ENCODE data around the gene NAV3. TPM values are rescaled to one million over a fixed set of nuclear protein-coding genes. Genes with fewer than 3 reads are reported as not detected.

NAV3 gene
- polyA plus RNA-seq, 2 donors = 0.19 to 0.41 TPM

- Histone ChIP-seq H3K36me3 (ENCODE audit: control insufficient read depth in 2 of 2, insufficient read depth in 2 of 2, low read length in 1 of 2) (no peaks in the 10 kb centered on the region), H3K4me1 (ENCODE audit: control insufficient read depth in 2 of 2, insufficient read depth in 2 of 2, low read length in 1 of 2) (no peaks in the 10 kb centered on the region), H3K9me3 (ENCODE audit: control insufficient read depth in 2 of 2, insufficient read depth in 1 of 2, low read depth in 1 of 2, low read length in 1 of 2) (peaks cover 0 to 4% of the 10 kb centered on the region in 2 donors), H3K27me3 (ENCODE audit: control insufficient read depth in 1 of 2, insufficient read depth in 2 of 2, low read length in 2 of 2) (no peaks in the 10 kb centered on the region), H3K27ac (ENCODE audit: low read depth in 2 of 2, low read length in 1 of 2) (no peak overlapping the region), H3K4me3 (ENCODE audit: low read depth in 1 of 2, low read length in 2 of 2) (no peak overlapping the region)
- 57% methylated on average over 3 of the region's 3 CpGs for WGBS, 2 donors
Observed at GRCh38 chr12:77837876-77838291, 7.2 kb downstream of the NAV3 start.

DNA sequence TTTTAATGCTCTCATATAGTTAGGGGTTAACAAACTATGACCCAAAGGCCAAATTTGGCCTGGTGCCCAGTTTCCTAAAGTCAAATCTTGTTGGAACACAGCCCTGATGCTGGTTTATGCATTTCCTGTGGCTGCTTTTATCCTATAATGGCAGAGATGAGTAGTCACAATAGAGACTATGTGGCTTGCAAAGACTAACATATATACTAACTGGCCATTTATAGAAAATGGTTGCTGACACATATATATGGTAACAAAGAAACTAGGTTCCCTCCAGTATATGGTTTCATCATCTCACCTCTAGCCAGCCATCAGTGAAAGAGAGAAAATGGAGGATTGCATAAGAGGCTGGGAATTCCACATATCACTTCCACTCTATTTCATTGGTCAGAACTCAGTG lies 10.8 kb downstream of the NAV3 start:
- no peaks in the 10 kb centered on the region for H3K27me3 ChIP-seq (ENCODE audit: control insufficient read depth in 1 of 2, insufficient read depth in 2 of 2, low read length in 2 of 2)
- H3K36me3 ChIP-seq (ENCODE audit: control insufficient read depth in 2 of 2, insufficient read depth in 2 of 2, low read length in 1 of 2) = no peaks in the 10 kb centered on the region
- H3K27ac ChIP-seq (ENCODE audit: low read depth in 2 of 2, low read length in 1 of 2) = no peak overlapping the region
- H3K4me3 ChIP-seq (ENCODE audit: low read depth in 1 of 2, low read length in 2 of 2) = no peak overlapping the region
- H3K9me3 ChIP-seq (ENCODE audit: control insufficient read depth in 2 of 2, insufficient read depth in 1 of 2, low read depth in 1 of 2, low read length in 1 of 2) = no peaks in the 10 kb centered on the region
- H3K4me1 ChIP-seq (ENCODE audit: control insufficient read depth in 2 of 2, insufficient read depth in 2 of 2, low read length in 1 of 2) = no peaks in the 10 kb centered on the region

DNA sequence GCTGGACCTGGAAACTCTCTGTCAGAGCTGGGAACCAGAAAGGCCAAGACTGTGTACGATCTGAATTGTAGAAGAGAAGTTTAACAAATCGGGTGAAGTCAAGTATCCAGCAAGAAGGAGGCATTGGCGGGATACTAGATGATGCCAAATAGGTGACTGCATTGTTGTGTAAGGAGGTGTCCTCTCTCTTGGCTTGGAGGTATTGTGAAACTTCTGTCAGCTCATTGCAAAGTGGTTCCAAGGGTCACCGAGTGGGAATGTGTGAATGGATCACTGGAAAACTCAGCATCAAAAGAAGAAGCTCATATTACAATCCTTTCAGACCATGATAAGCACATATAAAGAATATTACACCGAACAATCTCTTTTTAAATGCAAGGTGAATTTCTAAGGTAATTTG lies 11.7 kb downstream of the NAV3 start:
- Histone ChIP-seq H3K36me3 (ENCODE audit: control insufficient read depth in 2 of 2, insufficient read depth in 2 of 2, low read length in 1 of 2) (no peaks in the 10 kb centered on the region), H3K4me3 (ENCODE audit: low read depth in 1 of 2, low read length in 2 of 2) (no peak overlapping the region), H3K27ac (ENCODE audit: low read depth in 2 of 2, low read length in 1 of 2) (no peak overlapping the region), H3K4me1 (ENCODE audit: control insufficient read depth in 2 of 2, insufficient read depth in 2 of 2, low read length in 1 of 2) (no peaks in the 10 kb centered on the region), H3K9me3 (ENCODE audit: control insufficient read depth in 2 of 2, insufficient read depth in 1 of 2, low read depth in 1 of 2, low read length in 1 of 2) (no peaks in the 10 kb centered on the region), H3K27me3 (ENCODE audit: control insufficient read depth in 1 of 2, insufficient read depth in 2 of 2, low read length in 2 of 2) (no peaks in the 10 kb centered on the region)
- WGBS, 2 donors = 79 to 81% methylated on average over 5 of the region's 5 CpGs

- Histone ChIP-seq H3K27me3 (ENCODE audit: control insufficient read depth in 1 of 2, insufficient read depth in 2 of 2, low read length in 2 of 2) (no peaks in the 10 kb centered on the region), H3K36me3 (ENCODE audit: control insufficient read depth in 2 of 2, insufficient read depth in 2 of 2, low read length in 1 of 2) (no peaks in the 10 kb centered on the region), H3K4me1 (ENCODE audit: control insufficient read depth in 2 of 2, insufficient read depth in 2 of 2, low read length in 1 of 2) (no peaks in the 10 kb centered on the region), H3K9me3 (ENCODE audit: control insufficient read depth in 2 of 2, insufficient read depth in 1 of 2, low read depth in 1 of 2, low read length in 1 of 2) (no peaks in the 10 kb centered on the region), H3K4me3 (ENCODE audit: low read depth in 1 of 2, low read length in 2 of 2) (no peak overlapping the region), H3K27ac (ENCODE audit: low read depth in 2 of 2, low read length in 1 of 2) (no peak overlapping the region)
- WGBS, 2 donors = 66 to 73% methylated on average over 4 of the region's 4 CpGs
Observed at GRCh38 chr12:77845831-77846230, 15.1 kb downstream of the NAV3 start.

DNA sequence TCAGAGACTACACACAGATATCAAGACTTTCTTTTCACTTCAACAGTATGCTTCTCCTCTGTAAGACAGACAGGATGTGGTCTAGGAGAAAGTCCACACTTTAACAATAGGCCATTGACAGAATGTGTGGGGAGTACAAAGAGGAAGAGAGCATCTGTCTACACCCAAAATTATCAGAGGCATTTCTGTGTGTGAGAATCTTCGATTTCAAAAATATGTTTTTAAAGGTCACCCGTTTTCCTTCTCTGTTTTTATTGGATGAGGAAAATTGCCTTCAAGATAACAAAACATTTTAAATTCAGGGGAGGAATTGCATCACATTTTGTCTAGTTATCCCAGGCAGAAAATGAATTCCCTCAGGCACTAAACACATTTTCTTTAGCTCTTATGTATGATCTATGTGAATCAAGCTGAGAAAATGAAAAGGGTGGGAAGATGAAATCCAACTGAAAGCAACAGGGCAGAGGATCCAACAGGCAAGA lies 16.4 kb downstream of the NAV3 start:
- Histone ChIP-seq H3K36me3 (ENCODE audit: control insufficient read depth in 2 of 2, insufficient read depth in 2 of 2, low read length in 1 of 2) (no peaks in the 10 kb centered on the region), H3K4me3 (ENCODE audit: low read depth in 1 of 2, low read length in 2 of 2) (no peak overlapping the region), H3K9me3 (ENCODE audit: control insufficient read depth in 2 of 2, insufficient read depth in 1 of 2, low read depth in 1 of 2, low read length in 1 of 2) (no peaks in the 10 kb centered on the region), H3K4me1 (ENCODE audit: control insufficient read depth in 2 of 2, insufficient read depth in 2 of 2, low read length in 1 of 2) (no peaks in the 10 kb centered on the region), H3K27ac (ENCODE audit: low read depth in 2 of 2, low read length in 1 of 2) (no peak overlapping the region), H3K27me3 (ENCODE audit: control insufficient read depth in 1 of 2, insufficient read depth in 2 of 2, low read length in 2 of 2) (no peaks in the 10 kb centered on the region)
- 49 to 54% methylated on average over 2 of the region's 2 CpGs for WGBS, 2 donors

- Histone ChIP-seq H3K27me3 (ENCODE audit: control insufficient read depth in 1 of 2, insufficient read depth in 2 of 2, low read length in 2 of 2) (no peaks in the 10 kb centered on the region), H3K4me3 (ENCODE audit: low read depth in 1 of 2, low read length in 2 of 2) (no peak overlapping the region), H3K9me3 (ENCODE audit: control insufficient read depth in 2 of 2, insufficient read depth in 1 of 2, low read depth in 1 of 2, low read length in 1 of 2) (no peaks in the 10 kb centered on the region), H3K36me3 (ENCODE audit: control insufficient read depth in 2 of 2, insufficient read depth in 2 of 2, low read length in 1 of 2) (no peaks in the 10 kb centered on the region), H3K27ac (ENCODE audit: low read depth in 2 of 2, low read length in 1 of 2) (peak overlapping the region in 1 of 2 donors; percentile 30), H3K4me1 (ENCODE audit: control insufficient read depth in 2 of 2, insufficient read depth in 2 of 2, low read length in 1 of 2) (no peaks in the 10 kb centered on the region)
- 16 to 20% methylated on average over 3 of the region's 3 CpGs for WGBS, 2 donors
Observed at GRCh38 chr12:77847680-77848431, 17.2 kb downstream of the NAV3 start.

GRCh38 chr12:77850129-77850528 lies 19.4 kb downstream of the NAV3 start:
- no peaks in the 10 kb centered on the region for H3K4me1 ChIP-seq (ENCODE audit: control insufficient read depth in 2 of 2, insufficient read depth in 2 of 2, low read length in 1 of 2)
- H3K27me3 ChIP-seq (ENCODE audit: control insufficient read depth in 1 of 2, insufficient read depth in 2 of 2, low read length in 2 of 2) = no peaks in the 10 kb centered on the region
- H3K4me3 ChIP-seq (ENCODE audit: low read depth in 1 of 2, low read length in 2 of 2) = no peak overlapping the region
- H3K27ac ChIP-seq (ENCODE audit: low read depth in 2 of 2, low read length in 1 of 2) = no peak overlapping the region
- H3K36me3 ChIP-seq (ENCODE audit: control insufficient read depth in 2 of 2, insufficient read depth in 2 of 2, low read length in 1 of 2) = no peaks in the 10 kb centered on the region
- 60 to 73% methylated on average over 2 of the region's 2 CpGs for WGBS, 2 donors
- H3K9me3 ChIP-seq (ENCODE audit: control insufficient read depth in 2 of 2, insufficient read depth in 1 of 2, low read depth in 1 of 2, low read length in 1 of 2) = no peaks in the 10 kb centered on the region

GRCh38 chr12:77850698-77851097 lies 20.0 kb downstream of the NAV3 start:
- no peak overlapping the region for H3K4me3 ChIP-seq (ENCODE audit: low read depth in 1 of 2, low read length in 2 of 2)
- no peak overlapping the region for H3K27ac ChIP-seq (ENCODE audit: low read depth in 2 of 2, low read length in 1 of 2)
- no peaks in the 10 kb centered on the region for H3K4me1 ChIP-seq (ENCODE audit: control insufficient read depth in 2 of 2, insufficient read depth in 2 of 2, low read length in 1 of 2)
- WGBS, 2 donors = 96 to 98% methylated on average over 2 of the region's 2 CpGs
- no peaks in the 10 kb centered on the region for H3K9me3 ChIP-seq (ENCODE audit: control insufficient read depth in 2 of 2, insufficient read depth in 1 of 2, low read depth in 1 of 2, low read length in 1 of 2)
- H3K27me3 ChIP-seq (ENCODE audit: control insufficient read depth in 1 of 2, insufficient read depth in 2 of 2, low read length in 2 of 2) = no peaks in the 10 kb centered on the region
- H3K36me3 ChIP-seq (ENCODE audit: control insufficient read depth in 2 of 2, insufficient read depth in 2 of 2, low read length in 1 of 2) = no peaks in the 10 kb centered on the region

GRCh38 chr12:77855548-77855947 lies 24.9 kb downstream of the NAV3 start:
- no peaks in the 10 kb centered on the region for H3K36me3 ChIP-seq (ENCODE audit: control insufficient read depth in 2 of 2, insufficient read depth in 2 of 2, low read length in 1 of 2)
- no peaks in the 10 kb centered on the region for H3K27me3 ChIP-seq (ENCODE audit: control insufficient read depth in 1 of 2, insufficient read depth in 2 of 2, low read length in 2 of 2)
- no peak overlapping the region for H3K4me3 ChIP-seq (ENCODE audit: low read depth in 1 of 2, low read length in 2 of 2)
- no peaks in the 10 kb centered on the region for H3K4me1 ChIP-seq (ENCODE audit: control insufficient read depth in 2 of 2, insufficient read depth in 2 of 2, low read length in 1 of 2)
- H3K9me3 ChIP-seq (ENCODE audit: control insufficient read depth in 2 of 2, insufficient read depth in 1 of 2, low read depth in 1 of 2, low read length in 1 of 2) = no peaks in the 10 kb centered on the region
- WGBS, 2 donors = 72 to 77% methylated on average over 5 of the region's 5 CpGs
- H3K27ac ChIP-seq (ENCODE audit: low read depth in 2 of 2, low read length in 1 of 2) = no peak overlapping the region

- Histone ChIP-seq H3K36me3 (ENCODE audit: control insufficient read depth in 2 of 2, insufficient read depth in 2 of 2, low read length in 1 of 2) (no peaks in the 10 kb centered on the region), H3K27me3 (ENCODE audit: control insufficient read depth in 1 of 2, insufficient read depth in 2 of 2, low read length in 2 of 2) (no peaks in the 10 kb centered on the region), H3K4me1 (ENCODE audit: control insufficient read depth in 2 of 2, insufficient read depth in 2 of 2, low read length in 1 of 2) (no peaks in the 10 kb centered on the region), H3K9me3 (ENCODE audit: control insufficient read depth in 2 of 2, insufficient read depth in 1 of 2, low read depth in 1 of 2, low read length in 1 of 2) (no peaks in the 10 kb centered on the region), H3K4me3 (ENCODE audit: low read depth in 1 of 2, low read length in 2 of 2) (no peak overlapping the region), H3K27ac (ENCODE audit: low read depth in 2 of 2, low read length in 1 of 2) (no peak overlapping the region)
Observed at GRCh38 chr12:77861317-77861716, 30.6 kb downstream of the NAV3 start.
